Measurements from ENCODE around the gene KLC4.

Gene KLC4

GRCh38 chr6:43113431-43114260 lies 54.2 kb downstream of the KLC4 start:
- TF ChIP-seq GATA2 (IDR thresholded peaks at IDR 0.05; ENCODE audit: low read depth, low read length), result no peak
- no peak for TF ChIP-seq GATA3 (IDR thresholded peaks at IDR 0.05; ENCODE audit: low read depth, low read length)

- TF ChIP-seq GATA3 (IDR thresholded peaks at IDR 0.05; ENCODE audit: low read depth, low read length), result no peak
- TF ChIP-seq GATA2 (IDR thresholded peaks at IDR 0.05; ENCODE audit: low read depth, low read length), result no peak
Observed at GRCh38 chr6:43115365-43115764, 55.9 kb downstream of the KLC4 start.

- TF ChIP-seq GATA3 (IDR thresholded peaks at IDR 0.05; ENCODE audit: low read depth, low read length) (no peak), GATA2 (IDR thresholded peaks at IDR 0.05; ENCODE audit: low read depth, low read length) (no peak)
Observed at GRCh38 chr6:43119482-43119881, 60.1 kb downstream of the KLC4 start.

DNA sequence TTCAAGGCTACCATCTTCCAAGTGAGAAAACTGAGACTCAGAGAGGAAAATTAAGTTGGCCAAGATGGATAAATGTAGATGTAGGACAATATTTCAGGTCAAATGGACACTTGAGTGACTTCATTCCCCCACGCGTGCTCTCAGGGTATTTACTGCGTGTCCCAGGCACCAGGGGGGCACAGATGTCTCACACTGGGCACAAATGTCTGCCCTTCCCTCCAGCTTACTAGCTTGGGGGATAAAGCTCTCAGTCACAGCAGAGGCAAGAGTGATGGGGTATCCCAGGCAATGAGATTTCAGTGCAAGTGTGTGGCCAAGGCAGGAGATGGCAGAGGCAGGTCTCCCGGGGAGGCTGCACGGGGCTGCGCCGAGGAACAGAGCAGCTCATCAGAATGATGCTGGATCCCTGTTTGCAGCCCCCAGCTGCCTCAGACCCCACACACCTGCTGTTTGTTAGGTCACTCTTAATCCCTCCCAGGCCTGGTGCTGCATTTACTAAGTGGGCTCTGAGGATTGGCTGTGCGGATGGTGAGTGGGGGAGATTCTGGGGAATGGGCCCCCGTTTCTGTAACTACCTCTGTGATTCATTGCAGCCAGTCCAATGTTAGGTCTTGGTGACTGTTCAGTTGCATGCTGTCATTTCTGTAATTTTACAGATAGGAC lies 60.8 kb downstream of the KLC4 start:
- TF ChIP-seq GATA2 (IDR thresholded peaks at IDR 0.05; ENCODE audit: low read depth, low read length) (no peak), GATA3 (IDR thresholded peaks at IDR 0.05; ENCODE audit: low read depth, low read length) (no peak)

- no peak for TF ChIP-seq GATA3 (IDR thresholded peaks at IDR 0.05; ENCODE audit: low read depth, low read length)
- no peak for TF ChIP-seq GATA2 (IDR thresholded peaks at IDR 0.05; ENCODE audit: low read depth, low read length)
Observed at GRCh38 chr6:43120944-43121913, 61.8 kb downstream of the KLC4 start.

DNA sequence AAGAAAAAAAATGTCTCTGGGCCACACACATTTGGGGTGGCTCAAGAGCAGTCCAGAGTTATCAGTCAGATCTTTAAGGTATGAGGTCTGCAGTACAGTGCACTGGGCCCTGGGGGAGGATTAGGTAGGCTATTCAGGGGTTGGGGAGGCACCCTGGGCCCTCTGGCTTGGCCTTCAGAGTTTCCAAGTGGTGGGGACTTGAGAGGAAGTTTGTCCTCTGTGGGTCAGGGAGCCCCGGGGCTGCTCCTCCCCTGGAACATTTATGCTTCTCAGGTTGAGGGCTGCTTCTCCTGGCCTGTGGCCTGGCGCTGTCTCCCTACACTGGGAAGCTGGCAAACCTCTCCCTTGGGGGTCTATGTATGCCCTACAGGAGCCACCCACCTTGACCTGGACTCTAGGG lies 62.7 kb downstream of the KLC4 start:
- TF ChIP-seq GATA3 (IDR thresholded peaks at IDR 0.05; ENCODE audit: low read depth, low read length) (no peak), GATA2 (IDR thresholded peaks at IDR 0.05; ENCODE audit: low read depth, low read length) (peak; percentile 38; the same call in 1 of the 2 replicates)

GRCh38 chr6:43123461-43124314 lies 64.3 kb downstream of the KLC4 start:
- TF ChIP-seq GATA2 (IDR thresholded peaks at IDR 0.05; ENCODE audit: low read depth, low read length) (no peak), GATA3 (IDR thresholded peaks at IDR 0.05; ENCODE audit: low read depth, low read length) (no peak)

- TF ChIP-seq GATA3 (IDR thresholded peaks at IDR 0.05; ENCODE audit: low read depth, low read length), result no peak
- TF ChIP-seq GATA2 (IDR thresholded peaks at IDR 0.05; ENCODE audit: low read depth, low read length), result no peak
Observed at GRCh38 chr6:43124481-43124880, 65.0 kb downstream of the KLC4 start.
